Fibroblast of skin of scalp (primary cell): ENCODE data around the gene SRGAP2C. TPM values are rescaled to one million over a fixed set of nuclear protein-coding genes. Genes with fewer than 3 reads are reported as not detected.
A peak's percentile ranks its signal among the peaks of the same experiment; 100 is the strongest.
"Not testable (repeated sequence)": the region's sequence is repeated elsewhere in the genome, so short reads cannot be mapped to it uniquely, and the experiment has no call there.

ENCODE experiments used
- DNase-seq: peaks from one replicate; pipeline ENCODE4 v3.0.0-alpha.2; 2013
- polyA plus RNA-seq, 2 experiments: library from polyadenylated mRNA; unstranded; fragments of 120-200 nt; gene quantifications; one replicate each; pipeline ENCODE4 v1.2.1, GENCODE V29; 2013; ENCODE audit not compliant: insufficient read length in 2 of 2

The SRGAP2C gene
- polyA plus RNA-seq (2013, experiment 1 of 2; ENCODE audit: insufficient read length), result 15.4 TPM
- polyA plus RNA-seq (2013, experiment 2 of 2; ENCODE audit: insufficient read length), result 15.5 TPM

GRCh38 chr1:121184290-121185127 is at the start of gene SRGAP2C, which contains the start of gene FAM72B:
SRGAP2C (plus strand) TSS chr1:121184975; CDS start chr1:121187447, 2,472 bp downstream.
FAM72B (minus strand) TSS chr1:121184340; CDS start chr1:121183489, 851 bp downstream.
- DNase-seq, result peak; percentile 100

DNA sequence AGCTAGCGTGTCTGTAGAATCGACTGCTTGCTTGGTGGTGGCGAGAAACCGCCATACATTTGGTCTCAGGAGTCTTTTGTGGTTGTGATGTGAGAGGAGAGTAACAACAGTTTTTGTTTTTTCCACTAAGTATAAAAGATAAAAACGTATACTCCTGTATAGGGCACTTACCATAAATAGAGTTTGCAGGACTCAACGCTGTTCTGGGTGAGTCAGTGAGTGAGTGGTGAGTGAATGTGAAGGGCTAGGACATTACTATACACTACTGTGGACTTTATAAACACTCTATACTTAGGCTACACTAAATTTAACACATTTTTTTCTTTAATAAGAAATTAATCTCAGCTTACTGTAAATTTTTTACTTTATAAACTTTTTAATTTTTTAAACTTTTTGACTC is 44.4 kb upstream of the SRGAP2C start:
- DNase-seq, result not testable (repeated sequence)

DNA sequence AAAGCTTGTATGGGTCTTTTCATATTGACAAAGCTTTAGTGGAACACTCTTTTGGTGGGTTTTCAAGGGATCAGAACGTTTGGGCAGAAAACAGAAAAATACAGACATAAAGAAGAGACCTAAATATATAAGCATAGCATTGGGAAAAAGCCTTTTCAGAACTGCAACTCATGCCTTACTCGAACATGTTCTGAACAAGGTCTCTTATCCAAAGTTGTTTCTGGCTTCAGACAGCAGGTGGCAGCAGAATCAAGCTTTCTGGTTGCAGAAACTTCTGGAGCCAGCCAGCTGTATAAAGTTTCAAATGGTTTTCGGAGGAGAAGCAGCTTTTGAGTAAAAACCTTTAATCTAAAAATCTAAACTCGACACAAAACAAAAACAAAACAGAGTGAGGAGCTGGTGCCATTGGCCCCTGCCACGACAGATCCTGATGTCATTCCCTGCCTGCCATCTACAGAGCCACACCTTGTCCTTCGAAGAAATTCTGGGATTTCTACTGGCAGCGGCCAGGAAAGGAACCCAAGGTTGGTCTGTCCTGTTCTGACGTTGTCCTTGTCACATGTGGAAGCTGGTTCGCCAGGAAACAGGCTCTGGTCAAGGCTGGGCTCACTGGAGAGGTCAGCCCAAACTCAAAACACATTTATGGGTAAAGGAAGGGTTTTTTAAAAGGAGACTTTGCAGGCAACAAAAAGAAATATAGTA is 36.1 kb upstream of the SRGAP2C start:
- DNase-seq, result not testable (repeated sequence)

- DNase-seq, result not testable (repeated sequence)
Observed at GRCh38 chr1:121151294-121151693, 33.5 kb upstream of the SRGAP2C start.

GRCh38 chr1:121152788-121153187 is 32.0 kb upstream of the SRGAP2C start:
- not testable (repeated sequence) for DNase-seq

- not testable (repeated sequence) for DNase-seq
Observed at GRCh38 chr1:121154811-121155210, 30.0 kb upstream of the SRGAP2C start.

- peak; percentile 22 for DNase-seq
Observed at GRCh38 chr1:121155671-121156358, 29.0 kb upstream of the SRGAP2C start.

DNA sequence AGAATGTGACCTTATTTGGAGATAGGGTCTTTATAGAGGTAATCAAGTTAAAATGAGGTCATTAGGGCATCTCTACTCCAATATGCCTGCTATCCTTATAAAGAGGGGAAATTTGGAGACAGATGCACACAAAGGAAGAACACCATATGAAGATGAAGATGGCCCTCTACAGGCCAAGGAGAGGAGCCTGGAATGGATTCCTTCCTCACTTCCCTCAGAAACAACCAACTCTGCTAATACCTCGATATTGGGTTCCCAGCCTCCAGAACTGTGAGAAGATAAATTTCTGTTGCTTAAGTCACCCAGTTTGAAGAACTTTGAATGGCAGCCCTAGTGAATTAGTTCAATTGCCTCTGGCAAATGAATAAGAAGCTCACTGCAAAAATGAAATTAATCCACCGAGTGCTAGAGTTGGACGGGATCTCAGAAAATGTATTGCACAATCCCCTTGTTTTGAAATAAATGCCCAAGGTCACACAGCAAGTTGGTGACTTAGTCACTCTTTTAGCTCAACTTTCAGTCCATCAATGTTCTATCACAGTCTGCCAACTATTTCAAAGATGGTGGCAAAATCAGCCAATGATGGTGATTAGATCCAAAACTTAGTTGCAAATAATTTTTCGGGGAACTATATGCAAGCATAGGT is 27.7 kb upstream of the SRGAP2C start:
- DNase-seq, result not testable (repeated sequence)

DNA sequence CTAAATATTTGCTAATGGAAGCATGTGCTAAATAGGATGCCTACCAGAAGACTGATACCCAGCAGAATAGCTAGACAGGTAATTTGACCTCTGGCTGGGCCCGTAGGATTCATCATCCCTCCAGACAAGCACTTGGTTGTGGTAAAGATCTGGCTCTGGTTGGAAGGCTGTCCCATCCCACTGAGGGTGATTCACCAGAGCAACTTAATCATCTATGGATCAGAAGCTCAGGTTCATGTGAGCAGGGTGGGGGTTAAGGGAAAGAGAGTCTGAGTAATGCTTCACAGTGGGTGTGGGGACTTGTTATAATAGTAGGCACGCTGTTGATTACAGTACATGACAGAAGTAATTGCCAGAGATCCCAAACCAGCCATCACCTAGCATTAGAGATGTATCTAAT is 27.2 kb upstream of the SRGAP2C start:
- not testable (repeated sequence) for DNase-seq

DNA sequence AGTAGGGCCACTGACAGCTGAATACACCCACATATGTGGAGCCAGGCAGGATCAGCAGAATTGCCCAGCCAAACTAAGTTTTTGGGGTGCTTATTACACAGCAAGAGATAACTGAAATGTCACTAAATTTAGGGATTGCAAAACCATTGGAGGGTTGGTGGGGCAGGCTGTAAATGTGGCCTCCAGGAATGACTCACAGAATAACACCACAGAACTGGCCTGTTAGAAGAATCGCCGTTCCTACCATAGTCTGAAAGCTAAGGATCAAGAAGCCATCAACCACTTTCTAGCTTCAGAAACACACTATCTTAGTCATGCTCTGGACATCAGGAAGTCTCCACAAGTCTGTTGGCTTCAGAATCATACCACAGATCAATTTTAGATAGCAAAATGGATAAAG is 24.7 kb upstream of the SRGAP2C start:
- DNase-seq, result not testable (repeated sequence)

GRCh38 chr1:121161199-121161901 is 23.4 kb upstream of the SRGAP2C start:
- DNase-seq, result not testable (repeated sequence)

GRCh38 chr1:121163850-121164757 is 20.7 kb upstream of the SRGAP2C start:
- DNase-seq, result peak; percentile 78

DNA sequence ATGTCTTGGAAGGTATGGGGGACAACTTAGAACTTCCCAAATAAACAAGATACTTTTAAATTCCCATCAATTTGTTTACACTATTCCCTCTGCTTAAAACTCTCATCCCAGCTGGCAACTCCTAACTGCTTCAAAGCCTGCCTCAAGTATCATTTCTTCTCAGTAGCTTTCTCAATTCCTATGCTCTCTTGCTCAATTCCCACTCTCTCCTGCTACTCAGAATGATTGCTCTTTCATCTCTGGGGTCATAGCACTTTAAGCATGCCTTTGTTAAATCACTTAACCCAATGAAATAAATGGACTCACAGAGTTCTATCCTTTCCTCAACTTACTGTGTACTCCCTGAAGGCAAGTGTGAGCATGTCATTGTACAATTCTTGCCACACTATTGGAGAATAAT is 19.5 kb upstream of the SRGAP2C start:
- DNase-seq, result not testable (repeated sequence)

DNA sequence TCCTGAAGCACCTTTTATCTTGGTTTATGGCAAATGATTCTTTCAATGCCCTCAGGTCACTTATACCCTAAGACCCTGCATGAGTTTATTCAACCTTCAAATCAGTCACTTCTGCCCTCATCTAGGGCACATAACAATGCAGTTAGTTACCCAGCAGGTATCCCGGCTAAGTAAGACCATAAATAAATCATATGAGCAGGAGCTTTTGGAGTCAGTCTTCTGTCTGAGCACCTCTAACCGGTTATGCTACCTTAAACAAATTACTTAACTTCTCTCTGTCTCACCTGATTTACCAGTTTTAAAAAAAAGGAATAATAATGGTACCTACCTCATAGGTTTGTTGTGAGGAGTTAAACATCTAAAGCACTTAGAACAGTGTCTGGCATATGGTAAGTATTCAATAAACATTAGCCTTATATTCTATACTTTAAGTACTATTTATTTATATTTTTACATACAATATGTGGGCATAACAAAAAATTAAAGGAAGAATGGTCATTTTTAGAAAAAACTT is 17.5 kb upstream of the SRGAP2C start:
- not testable (repeated sequence) for DNase-seq

DNA sequence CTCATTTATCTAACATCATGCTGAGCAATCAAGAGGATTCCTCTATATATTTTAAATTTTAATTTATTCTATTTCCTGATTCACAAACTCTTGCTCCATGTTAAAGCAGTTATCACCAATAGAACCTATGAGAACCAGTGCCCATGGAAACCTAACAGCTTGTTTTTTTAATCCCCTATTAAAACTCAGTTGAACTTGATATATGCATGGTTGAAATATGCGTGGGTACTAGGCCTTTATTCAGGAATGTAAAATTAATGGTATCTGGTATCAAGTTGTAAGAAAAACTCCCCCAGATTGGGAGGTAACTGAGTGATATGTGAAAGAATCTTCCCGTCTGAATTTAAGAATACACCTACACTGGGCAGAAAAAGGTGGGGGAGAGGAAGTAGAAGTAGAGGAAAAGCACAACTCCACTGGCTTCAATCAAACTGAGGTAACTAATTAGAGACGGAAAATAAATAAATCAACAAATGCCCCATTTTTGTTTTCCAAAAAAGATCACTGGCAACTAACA is 16.6 kb upstream of the SRGAP2C start:
- not testable (repeated sequence) for DNase-seq

DNA sequence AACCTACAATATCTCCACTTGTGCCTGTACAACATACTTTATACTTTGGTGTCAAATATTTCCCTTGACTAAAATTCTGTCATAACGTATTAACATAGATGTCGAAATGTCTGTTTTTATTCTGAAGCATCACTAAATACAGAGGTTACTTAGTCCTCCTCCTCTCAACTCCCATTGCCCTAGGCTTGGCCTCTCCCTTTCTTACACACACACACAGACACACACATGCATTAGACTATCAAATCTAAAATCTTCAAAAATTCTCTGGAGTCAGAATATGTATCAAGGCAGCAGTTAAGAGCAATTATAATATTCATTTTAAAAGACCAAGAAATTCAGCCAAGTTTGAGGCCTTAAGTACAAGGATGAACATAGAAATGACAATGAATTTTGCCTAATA is 8.1 kb upstream of the SRGAP2C start:
- not testable (repeated sequence) for DNase-seq

GRCh38 chr1:121178197-121178596 is 6.6 kb upstream of the SRGAP2C start:
- not testable (repeated sequence) for DNase-seq

GRCh38 chr1:121183867-121184266 is 908 bp upstream of the SRGAP2C start:
- DNase-seq, result not testable (repeated sequence)

DNA sequence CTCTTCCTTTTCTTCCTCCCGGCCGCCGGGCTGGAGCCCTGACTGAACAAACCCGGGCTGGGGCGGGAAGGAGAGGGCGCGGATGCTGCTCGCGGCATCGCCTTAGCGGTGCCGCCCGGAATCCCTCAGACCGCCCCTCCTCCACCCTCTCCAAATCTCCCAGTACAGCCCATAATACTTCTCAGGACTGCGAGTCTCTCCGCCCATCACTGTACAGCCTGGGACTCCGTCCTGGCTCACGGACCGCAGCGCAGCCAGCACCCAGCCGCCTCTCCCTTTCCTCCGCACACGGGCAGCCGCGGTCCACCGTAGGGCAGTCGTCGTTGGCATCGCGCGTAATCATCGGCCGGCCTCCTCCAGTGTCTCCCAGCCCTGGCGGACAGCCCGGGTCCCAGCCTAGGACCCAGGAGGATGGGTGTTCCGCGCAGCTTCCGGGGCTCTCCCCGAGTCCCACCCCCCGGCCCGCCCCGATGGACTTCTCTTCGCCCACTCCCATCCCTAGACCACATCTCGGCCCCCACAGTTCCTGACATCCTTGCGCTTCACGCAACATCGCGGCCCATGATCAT is 449 bp downstream of the SRGAP2C start:
- DNase-seq, result not testable (repeated sequence)
